Lung (tissue), 12 donors: ENCODE results near the gene INPP4B. TPM values are rescaled to one million over a fixed set of nuclear protein-coding genes. Genes with fewer than 3 reads are reported as not detected.

Experiments used
- ATAC-seq: fragments of 200-7000 bp; cut with Tn5 transposase; one replicate; pipeline ENCODE4 v1.9.1; 2020; ENCODE audit warnings: moderate number of reproducible peaks; ENCODE audit not compliant: insufficient read depth, low FRiP score
- DNase-seq, 3 donors: peaks; one replicate each; pipeline ENCODE4 v3.0.0-alpha.2; 2013 to 2017
- H3K27ac ChIP-seq, 2 donors: one replicate each; pipeline ENCODE4 v1.5.1; 2013; ENCODE audit warnings: mild to moderate bottlenecking in 2 of 2, moderate library complexity in 2 of 2, control low read depth in 1 of 2, inconsistent platforms in 1 of 2, low read depth in 1 of 2, low read length in 1 of 2
- H3K27me3 ChIP-seq, 3 donors: one replicate each; pipeline ENCODE4 v1.5.1; 2013; ENCODE audit warnings: low read length in 2 of 3; ENCODE audit not compliant: control insufficient read depth in 3 of 3, insufficient read depth in 3 of 3
- H3K36me3 ChIP-seq, 4 donors: one replicate each; pipeline ENCODE4 v1.5.1; 2013; ENCODE audit warnings: low read length in 4 of 4, mild to moderate bottlenecking in 1 of 4, moderate library complexity in 1 of 4; ENCODE audit not compliant: control insufficient read depth in 4 of 4, insufficient read depth in 4 of 4
- H3K4me1 ChIP-seq, 5 donors: one replicate each; pipeline ENCODE4 v1.5.1; 2013; ENCODE audit warnings: low read length in 5 of 5, mild to moderate bottlenecking in 2 of 5, moderate library complexity in 1 of 5; ENCODE audit not compliant: control insufficient read depth in 5 of 5, insufficient read depth in 5 of 5
- H3K4me3 ChIP-seq: one replicate; pipeline ENCODE4 v1.5.1; 2013; ENCODE audit warnings: mild to moderate bottlenecking, control low read depth, moderate library complexity
- H3K9ac ChIP-seq, 2 donors: one replicate each; pipeline ENCODE4 v1.5.1; 2013; ENCODE audit warnings: low read length in 2 of 2, control low read depth in 1 of 2; ENCODE audit not compliant: insufficient read depth in 1 of 2
- H3K9me3 ChIP-seq, 4 donors: one replicate each; pipeline ENCODE4 v1.5.1; 2013; ENCODE audit warnings: low read length in 3 of 4, mild to moderate bottlenecking in 1 of 4, moderate library complexity in 1 of 4; ENCODE audit not compliant: control insufficient read depth in 4 of 4, insufficient read depth in 3 of 4
- CTCF ChIP-seq: IDR thresholded peaks from 2 replicates; pipeline ENCODE4 v1.5.1; 2012; ENCODE audit warnings: mild to moderate bottlenecking; ENCODE audit errors: control extremely low read depth, extremely low read depth
- WGBS, 2 donors: extraction: QIAGEN DNeasy Blood & Tissue Kit; methylation state at CpG; one replicate each; pipeline ENCODE4 v1.1.7; 2013; 5-methylcytosine and 5-hydroxymethylcytosine counted together
- polyA plus RNA-seq, 2 donors: library from polyadenylated mRNA; stranded (reverse); fragments of 200-250 nt; gene quantifications; one replicate each; pipeline ENCODE4 v1.2.1, GENCODE V29; 2013
- total RNA-seq, 2 donors: library from RNA; depleted of rRNA in 1 of 2; stranded (reverse); fragments of >200 nt in 1 of 2; gene quantifications; one replicate each; pipeline ENCODE4 v1.2.1, GENCODE V29; 2014 to 2021
- donor health status: control.
- donor health status: control.
- donor health status: Bipolar disorder and iron deficiency.
- donor health status: healthy.
- donor health status: DM: yes; HTN: yes; CAD: no.

INPP4B gene
- total and polyA plus RNA-seq, 4 donors = 2.4 to 32.6 (median 5.6) TPM

- peaks cover 0 to 11% (median 4%) of the 10 kb centered on the region in 5 donors for H3K4me1 ChIP-seq
- H3K9ac ChIP-seq = no peak overlapping the region
- 71 to 85% methylated on average over 6 of the region's 6 CpGs for WGBS, 2 donors
Measured at GRCh38 chr4:142551517-142552305, 294.4 kb downstream of the INPP4B start.

GRCh38 chr4:142550965-142551364 is 295.1 kb downstream of the INPP4B start:
- Histone ChIP-seq H3K27me3 (no peaks in the 10 kb centered on the region), H3K9me3 (no peaks in the 10 kb centered on the region), H3K36me3 (no peaks in the 10 kb centered on the region), H3K9ac (no peak overlapping the region), H3K4me3 (no peak overlapping the region), H3K4me1 (peaks cover 0 to 11% (median 4%) of the 10 kb centered on the region in 5 donors), H3K27ac (no peak overlapping the region)
- no peak for DNase-seq
- ATAC-seq = no peak
- no peak for TF ChIP-seq CTCF
- WGBS, 2 donors = 89 to 91% methylated on average over 5 of the region's 5 CpGs

More at GRCh38 chr4:142551517-142552305, 294.4 kb downstream of the INPP4B start:
- no peaks in the 10 kb centered on the region for H3K27me3 ChIP-seq
- H3K9me3 ChIP-seq = no peaks in the 10 kb centered on the region
- TF ChIP-seq CTCF = no peak
- no peak overlapping the region for H3K4me3 ChIP-seq
- no peaks in the 10 kb centered on the region for H3K36me3 ChIP-seq
- DNase-seq (peak in 1 of 3 donors; percentile 50), ATAC-seq (no peak)
- no peak overlapping the region for H3K27ac ChIP-seq

GRCh38 chr4:142549726-142550463 is 296.2 kb downstream of the INPP4B start:
- no peaks in the 10 kb centered on the region for H3K9me3 ChIP-seq
- H3K36me3 ChIP-seq = no peaks in the 10 kb centered on the region
- peaks cover 0 to 11% (median 4%) of the 10 kb centered on the region in 5 donors for H3K4me1 ChIP-seq
- H3K4me3 ChIP-seq = no peak overlapping the region
- no peaks in the 10 kb centered on the region for H3K27me3 ChIP-seq
- DNase-seq (peak in 2 of 3 donors; percentile 46 to 56), ATAC-seq (no peak)
- no peak overlapping the region for H3K27ac ChIP-seq
- H3K9ac ChIP-seq = no peak overlapping the region
- WGBS, 2 donors = 33 to 38% methylated on average over 1 of the region's 1 CpG
- no peak for TF ChIP-seq CTCF
